Vagina (tissue), 2 donors: ENCODE measurements around the gene SIGLEC14. TPM values are rescaled to one million over a fixed set of nuclear protein-coding genes. Genes with fewer than 3 reads are reported as not detected.

ENCODE experiments used
- DNase-seq, 2 donors: peaks; one replicate each; pipeline ENCODE4 v3.0.0-alpha.2; 2017; ENCODE audit errors: extremely low spot score in 2 of 2
- H3K27ac ChIP-seq: fragments of 200-600 bp; sonication (generic); one replicate; pipeline ENCODE4 v1.5.1; 2019
- H3K27me3 ChIP-seq: fragments of 200-600 bp; sonication (generic); one replicate; pipeline ENCODE4 v1.5.1; 2019
- H3K36me3 ChIP-seq, 2 donors: fragments of 200-600 bp; sonication (generic); one replicate each; pipeline ENCODE4 v1.5.1; 2017 to 2019
- H3K4me1 ChIP-seq: fragments of 200-600 bp; sonication (generic); one replicate; pipeline ENCODE4 v1.5.1; 2019
- H3K4me3 ChIP-seq, 2 donors: fragments of 200-600 bp; sonication (generic); 1 replicate in 1 of 2; 2 replicates in 1 of 2; pipeline ENCODE4 v1.5.1; 2016 to 2019
- H3K9me3 ChIP-seq: fragments of 200-600 bp; sonication (generic); one replicate; pipeline ENCODE4 v1.5.1; 2019
- POLR2A ChIP-seq, 2 donors: fragments of 450-650 bp; IDR thresholded peaks; one replicate each; pipeline ENCODE4 v1.6.1; 2017; ENCODE audit warnings: antibody characterized with exemption in 2 of 2, mild to moderate bottlenecking in 2 of 2, moderate library complexity in 2 of 2
- POLR2AphosphoS5 ChIP-seq, 2 donors: sonication (generic); formaldehyde crosslinking; IDR thresholded peaks; one replicate each; pipeline ENCODE4 v1.9.0; 2017; ENCODE audit warnings: antibody characterized with exemption in 2 of 2, mild to moderate bottlenecking in 2 of 2, low read depth in 1 of 2; ENCODE audit not compliant: insufficient read depth in 1 of 2
- intact Hi-C: fragments of 100-400 bp; cut with DNase I; formaldehyde crosslinking; loops from one replicate; pipeline ENCODE4 v1.15.1; 2023
- total RNA-seq: library from RNA; depleted of rRNA; stranded (reverse); fragments of >200 nt; gene quantifications from one replicate; pipeline ENCODE4 v1.2.3, GENCODE V29; 2016
- TF ChIP-seq, protein P1 (sequence below), 3 experiments: fragments of 450-650 bp in 2 of 3; fragments of 200-600 bp in 1 of 3; sonication (generic) in 1 of 3; IDR thresholded peaks; one replicate each; pipeline ENCODE4 v1.5.1; 2017 to 2019; ENCODE audit warnings: antibody characterized with exemption in 3 of 3, mild to moderate bottlenecking in 2 of 3, moderate library complexity in 2 of 3

Gene SIGLEC14
- total RNA-seq, 1 donor from 2014 or later = not detected

DNA sequence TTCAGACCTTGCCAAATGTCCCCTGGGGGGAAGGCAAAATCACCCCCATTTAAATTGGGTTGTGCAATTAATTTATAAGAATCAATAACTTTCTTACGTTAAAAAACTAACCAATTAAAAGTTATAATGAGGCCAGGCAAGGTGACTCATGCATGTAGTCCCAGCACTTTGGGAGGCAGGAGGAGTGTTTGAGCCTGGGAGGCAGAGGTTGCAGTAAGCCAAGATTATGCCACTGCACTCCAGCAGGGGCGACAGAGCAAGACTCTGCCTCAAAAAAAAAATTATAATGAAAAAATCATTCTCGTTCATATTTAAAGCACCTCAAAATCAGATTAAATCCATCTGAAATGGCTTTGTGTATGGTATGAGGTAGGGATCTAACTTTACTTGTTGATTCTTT lies 18.4 kb upstream of the SIGLEC14 start:
- Histone ChIP-seq H3K9me3 (no peaks in the 10 kb centered on the region), H3K27me3 (no peaks in the 10 kb centered on the region), H3K4me3 (no peak overlapping the region), H3K4me1 (no peaks in the 10 kb centered on the region), H3K27ac (no peak overlapping the region), H3K36me3 (no peaks in the 10 kb centered on the region)
- DNase-seq = no peak
- TF ChIP-seq, protein P1, sequence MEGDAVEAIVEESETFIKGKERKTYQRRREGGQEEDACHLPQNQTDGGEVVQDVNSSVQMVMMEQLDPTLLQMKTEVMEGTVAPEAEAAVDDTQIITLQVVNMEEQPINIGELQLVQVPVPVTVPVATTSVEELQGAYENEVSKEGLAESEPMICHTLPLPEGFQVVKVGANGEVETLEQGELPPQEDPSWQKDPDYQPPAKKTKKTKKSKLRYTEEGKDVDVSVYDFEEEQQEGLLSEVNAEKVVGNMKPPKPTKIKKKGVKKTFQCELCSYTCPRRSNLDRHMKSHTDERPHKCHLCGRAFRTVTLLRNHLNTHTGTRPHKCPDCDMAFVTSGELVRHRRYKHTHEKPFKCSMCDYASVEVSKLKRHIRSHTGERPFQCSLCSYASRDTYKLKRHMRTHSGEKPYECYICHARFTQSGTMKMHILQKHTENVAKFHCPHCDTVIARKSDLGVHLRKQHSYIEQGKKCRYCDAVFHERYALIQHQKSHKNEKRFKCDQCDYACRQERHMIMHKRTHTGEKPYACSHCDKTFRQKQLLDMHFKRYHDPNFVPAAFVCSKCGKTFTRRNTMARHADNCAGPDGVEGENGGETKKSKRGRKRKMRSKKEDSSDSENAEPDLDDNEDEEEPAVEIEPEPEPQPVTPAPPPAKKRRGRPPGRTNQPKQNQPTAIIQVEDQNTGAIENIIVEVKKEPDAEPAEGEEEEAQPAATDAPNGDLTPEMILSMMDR (IDR thresholded peaks at IDR 0.05) = no peak
- TF ChIP-seq POLR2A (IDR thresholded peaks at IDR 0.05) (no peak), POLR2AphosphoS5 (IDR thresholded peaks at IDR 0.05; ENCODE audit: insufficient read depth in 1 of 2, low read depth in 1 of 2) (no peak)
- intact Hi-C loops = loop anchor here (5.0 kb wide), 2 partner anchors 198 to 632 kb away; partner anchors contain the start of gene ZNF480

DNA sequence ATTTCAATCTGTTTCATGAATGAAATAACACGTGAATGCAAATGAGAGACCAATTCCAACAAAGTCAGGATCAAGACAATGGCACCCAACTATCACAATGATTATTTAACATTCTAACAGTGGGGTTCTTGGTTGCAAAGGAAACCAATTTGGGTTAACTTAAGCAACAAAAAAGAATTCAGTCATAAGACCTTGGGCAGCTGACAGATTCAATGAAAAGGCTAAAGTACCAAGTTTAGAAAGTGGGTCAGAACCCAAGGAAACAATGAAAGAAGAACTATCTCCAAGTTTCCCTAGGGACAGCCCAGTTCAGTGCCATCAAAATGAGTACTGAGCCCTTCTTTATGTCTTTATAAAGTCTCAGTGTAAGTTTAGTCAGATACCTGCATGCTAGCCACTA lies 17.5 kb upstream of the SIGLEC14 start:
- H3K9me3 ChIP-seq = no peaks in the 10 kb centered on the region
- no peak for DNase-seq
- H3K4me3 ChIP-seq = no peak overlapping the region
- no peaks in the 10 kb centered on the region for H3K36me3 ChIP-seq
- H3K4me1 ChIP-seq = no peaks in the 10 kb centered on the region
- H3K27me3 ChIP-seq = no peaks in the 10 kb centered on the region
- TF ChIP-seq POLR2A (IDR thresholded peaks at IDR 0.05) = no peak
- TF ChIP-seq, protein P1 (IDR thresholded peaks at IDR 0.05) = no peak
- TF ChIP-seq POLR2AphosphoS5 (IDR thresholded peaks at IDR 0.05; ENCODE audit: insufficient read depth in 1 of 2, low read depth in 1 of 2) = no peak
- intact Hi-C loops = loop anchor here (5.0 kb wide), 1 partner anchor 197 kb away; no protein-coding TSS in a partner anchor
- H3K27ac ChIP-seq = no peak overlapping the region

DNA sequence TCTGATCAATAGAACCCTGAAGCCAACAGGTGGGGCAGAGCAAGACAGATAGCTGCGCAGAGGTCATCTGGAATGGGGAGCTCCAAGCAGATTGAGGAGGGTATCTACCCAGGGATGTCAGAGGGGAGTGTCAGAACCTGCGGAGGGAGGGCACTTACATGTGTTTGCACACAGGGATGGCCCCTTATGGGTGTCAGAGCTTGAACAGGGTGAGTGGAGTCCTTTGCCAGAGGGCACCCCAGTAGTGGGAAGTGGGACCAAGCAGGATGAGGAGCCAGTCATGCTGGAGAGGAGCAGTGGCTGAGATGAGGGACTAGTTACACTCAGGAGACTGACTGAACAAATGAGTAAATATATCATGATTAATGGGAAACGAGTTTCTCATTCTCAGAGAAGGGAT lies 17.0 kb upstream of the SIGLEC14 start:
- H3K4me3 ChIP-seq = no peak overlapping the region
- TF ChIP-seq, protein P1 (IDR thresholded peaks at IDR 0.05) = no peak
- TF ChIP-seq POLR2AphosphoS5 (IDR thresholded peaks at IDR 0.05; ENCODE audit: insufficient read depth in 1 of 2, low read depth in 1 of 2) (no peak), POLR2A (IDR thresholded peaks at IDR 0.05) (no peak)
- intact Hi-C loops = loop anchor here (5.0 kb wide), 1 partner anchor 196 kb away; no protein-coding TSS in a partner anchor

DNA sequence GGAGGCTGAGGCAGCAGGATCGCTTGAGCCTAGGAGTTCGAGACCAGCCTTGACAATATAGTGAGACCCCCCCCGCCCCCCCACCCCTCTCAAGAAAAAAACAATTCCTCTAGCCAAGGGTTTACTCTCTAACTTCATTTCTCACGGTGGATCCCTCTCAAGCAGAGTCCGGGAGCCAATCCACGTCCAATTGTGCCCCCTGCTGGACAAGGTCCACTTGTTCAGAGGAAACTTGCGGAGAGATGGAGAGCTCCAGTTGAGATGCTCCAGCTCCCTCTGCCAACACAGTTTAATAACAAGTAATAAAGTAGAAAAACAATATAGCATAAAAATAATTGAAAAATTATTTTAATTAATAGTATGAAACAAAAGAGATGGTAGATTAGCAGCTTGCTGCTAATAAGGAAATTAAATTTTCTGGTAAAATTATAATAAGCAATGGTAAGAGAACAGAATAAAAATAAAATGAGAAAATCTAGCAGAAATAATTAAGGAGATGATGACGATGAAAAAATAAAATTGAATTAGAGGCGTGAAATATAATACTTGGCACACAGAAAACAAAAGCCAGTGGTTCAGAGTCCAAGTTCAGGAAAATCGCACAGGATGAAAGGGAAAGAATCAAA lies 14.5 kb upstream of the SIGLEC14 start:
- DNase-seq = no peak
- H3K4me1 ChIP-seq = no peaks in the 10 kb centered on the region

More for the DNA sequence above, 17.0 kb upstream of the SIGLEC14 start:
- H3K27me3 ChIP-seq = no peaks in the 10 kb centered on the region
- no peaks in the 10 kb centered on the region for H3K36me3 ChIP-seq
- H3K27ac ChIP-seq = no peak overlapping the region
- no peaks in the 10 kb centered on the region for H3K9me3 ChIP-seq
- H3K4me1 ChIP-seq = no peaks in the 10 kb centered on the region
- no peak for DNase-seq

More for the DNA sequence above, 14.5 kb upstream of the SIGLEC14 start:
- intact Hi-C loops = loop anchor here (5.0 kb wide), 1 partner anchor 194 kb away; no protein-coding TSS in a partner anchor
- Histone ChIP-seq H3K27me3 (no peaks in the 10 kb centered on the region), H3K36me3 (no peaks in the 10 kb centered on the region), H3K9me3 (no peaks in the 10 kb centered on the region), H3K4me3 (no peak overlapping the region), H3K27ac (no peak overlapping the region)
- TF ChIP-seq POLR2AphosphoS5 (IDR thresholded peaks at IDR 0.05; ENCODE audit: insufficient read depth in 1 of 2, low read depth in 1 of 2) = no peak
- TF ChIP-seq, protein P1 (IDR thresholded peaks at IDR 0.05) = peak in 2 of 3 experiments; percentile 21 to 38
- no peak for TF ChIP-seq POLR2A (IDR thresholded peaks at IDR 0.05)
